Duodenal mucosa (tissue), 2 donors: ENCODE results near the gene TUT7.

Experiments used
- H3K27ac ChIP-seq: one replicate; pipeline ENCODE4 v1.7.0; 2013; ENCODE audit warnings: low read depth, low read length
- H3K27me3 ChIP-seq, 2 donors: one replicate each; pipeline ENCODE4 v1.7.0; 2013; ENCODE audit warnings: low read length in 2 of 2, control low read depth in 1 of 2; ENCODE audit not compliant: insufficient read depth in 2 of 2, control insufficient read depth in 1 of 2
- H3K36me3 ChIP-seq, 2 donors: one replicate each; pipeline ENCODE4 v1.7.0; 2013; ENCODE audit warnings: low read length in 2 of 2, control low read depth in 1 of 2; ENCODE audit not compliant: insufficient read depth in 2 of 2, control insufficient read depth in 1 of 2
- H3K4me1 ChIP-seq, 2 donors: one replicate each; pipeline ENCODE4 v1.7.0; 2013; ENCODE audit warnings: low read length in 2 of 2, control low read depth in 1 of 2; ENCODE audit not compliant: insufficient read depth in 2 of 2, control insufficient read depth in 1 of 2
- H3K4me3 ChIP-seq, 2 donors: one replicate each; pipeline ENCODE4 v1.7.0; 2013; ENCODE audit warnings: low read length in 2 of 2, low read depth in 1 of 2
- H3K9ac ChIP-seq, 2 donors: one replicate each; pipeline ENCODE4 v1.7.0; 2013; ENCODE audit warnings: low read length in 2 of 2, low read depth in 1 of 2
- H3K9me3 ChIP-seq, 2 donors: one replicate each; pipeline ENCODE4 v1.7.0; 2013; ENCODE audit warnings: low read length in 2 of 2, control low read depth in 1 of 2; ENCODE audit not compliant: control insufficient read depth in 1 of 2

Gene TUT7

DNA sequence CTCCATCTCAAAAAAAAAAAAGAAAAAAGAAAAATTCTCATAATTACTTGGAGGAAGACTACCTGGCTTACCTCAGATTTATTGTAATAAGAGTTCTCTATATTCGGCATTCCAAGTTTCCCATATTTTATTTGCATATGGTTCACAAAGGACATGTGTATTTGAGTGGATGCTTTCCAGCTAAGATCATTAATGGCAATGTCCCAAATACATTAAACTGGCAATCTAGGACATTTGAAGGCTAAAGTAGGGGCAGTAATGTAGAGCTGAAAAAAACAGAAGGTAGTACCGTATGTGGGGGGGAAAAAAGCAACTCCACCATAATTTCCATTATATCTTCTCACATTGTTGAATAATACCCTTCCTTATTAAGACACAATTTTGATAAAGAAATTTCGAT lies 4.9 kb downstream of the TUT7 start:
- Histone ChIP-seq H3K4me3 (no peak overlapping the region), H3K4me1 (peaks cover 32 to 34% of the 10 kb centered on the region in 2 donors), H3K27me3 (no peaks in the 10 kb centered on the region), H3K36me3 (peaks cover 23 to 25% of the 10 kb centered on the region in 2 donors), H3K9ac (no peak overlapping the region), H3K27ac (no peak overlapping the region), H3K9me3 (no peaks in the 10 kb centered on the region)

DNA sequence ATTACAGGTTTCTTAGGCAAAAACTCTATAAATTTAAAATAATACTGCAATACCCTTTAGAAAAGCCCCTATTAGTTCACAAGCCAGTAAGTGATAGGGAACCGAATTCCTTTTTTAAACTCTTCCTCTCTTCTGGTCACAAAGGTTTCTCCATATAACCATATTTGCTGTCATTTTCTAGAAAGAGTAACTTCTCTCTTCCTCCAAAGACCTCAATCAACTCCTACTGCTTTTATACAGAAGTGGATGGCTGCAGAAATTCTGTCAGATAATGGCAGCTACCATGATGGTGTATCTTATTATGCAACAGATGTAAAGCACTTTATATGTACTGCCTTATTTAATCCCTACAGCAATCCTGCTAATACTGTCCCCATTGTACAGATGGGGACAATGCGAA lies 6.2 kb downstream of the TUT7 start:
- Histone ChIP-seq H3K4me3 (no peak overlapping the region), H3K27me3 (no peaks in the 10 kb centered on the region), H3K9ac (no peak overlapping the region), H3K36me3 (peaks cover 28 to 32% of the 10 kb centered on the region in 2 donors), H3K9me3 (no peaks in the 10 kb centered on the region), H3K4me1 (peaks cover 32% of the 10 kb centered on the region in 2 donors), H3K27ac (no peak overlapping the region)

DNA sequence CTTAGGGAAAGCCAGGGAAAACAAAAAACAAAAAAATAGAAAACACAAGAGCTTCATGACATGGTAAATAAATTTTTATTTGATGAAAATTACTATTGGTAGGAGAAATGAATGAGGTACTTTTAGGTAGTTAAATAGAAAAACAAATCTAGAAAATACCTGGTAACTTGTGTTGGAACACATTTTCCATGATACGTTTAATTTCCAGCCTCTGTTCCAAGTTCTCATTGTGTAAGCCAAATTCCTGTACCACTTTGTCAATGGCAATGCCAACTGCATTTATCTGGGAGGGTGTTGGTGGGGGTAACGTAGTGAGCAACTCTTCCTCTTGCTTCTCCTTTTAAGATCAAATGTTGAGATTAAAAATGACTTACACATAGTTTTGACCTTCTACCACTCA lies 9.4 kb downstream of the TUT7 start:
- H3K27me3 ChIP-seq = no peaks in the 10 kb centered on the region
- H3K36me3 ChIP-seq = peaks cover 46 to 60% of the 10 kb centered on the region in 2 donors
- no peak overlapping the region for H3K27ac ChIP-seq
- no peaks in the 10 kb centered on the region for H3K9me3 ChIP-seq
- no peak overlapping the region for H3K9ac ChIP-seq
- H3K4me1 ChIP-seq = peaks cover 11 to 16% of the 10 kb centered on the region in 2 donors
- no peak overlapping the region for H3K4me3 ChIP-seq

DNA sequence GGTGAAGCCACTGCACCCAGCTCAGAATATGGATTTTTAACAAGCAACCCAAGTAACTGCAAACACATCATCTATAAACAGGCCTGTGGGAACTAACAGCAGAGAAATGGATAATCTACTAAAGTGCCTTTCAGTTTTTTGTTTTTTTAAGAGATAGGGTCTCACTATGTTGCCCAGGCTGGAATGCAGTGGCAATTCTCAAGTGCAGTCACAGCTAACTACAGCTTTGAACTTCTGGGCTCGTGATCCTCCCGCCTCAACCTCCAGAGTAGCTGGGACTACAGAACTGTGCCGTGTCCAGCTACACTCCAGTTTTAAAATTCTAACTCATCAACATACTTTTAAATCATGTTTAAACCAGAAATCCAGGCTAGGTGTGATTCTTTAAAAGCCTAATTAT lies 11.9 kb downstream of the TUT7 start:
- Histone ChIP-seq H3K27ac (no peak overlapping the region), H3K36me3 (peaks cover 47 to 81% of the 10 kb centered on the region in 2 donors), H3K9me3 (no peaks in the 10 kb centered on the region), H3K4me3 (no peak overlapping the region), H3K9ac (no peak overlapping the region), H3K27me3 (no peaks in the 10 kb centered on the region), H3K4me1 (no peaks in the 10 kb centered on the region)

DNA sequence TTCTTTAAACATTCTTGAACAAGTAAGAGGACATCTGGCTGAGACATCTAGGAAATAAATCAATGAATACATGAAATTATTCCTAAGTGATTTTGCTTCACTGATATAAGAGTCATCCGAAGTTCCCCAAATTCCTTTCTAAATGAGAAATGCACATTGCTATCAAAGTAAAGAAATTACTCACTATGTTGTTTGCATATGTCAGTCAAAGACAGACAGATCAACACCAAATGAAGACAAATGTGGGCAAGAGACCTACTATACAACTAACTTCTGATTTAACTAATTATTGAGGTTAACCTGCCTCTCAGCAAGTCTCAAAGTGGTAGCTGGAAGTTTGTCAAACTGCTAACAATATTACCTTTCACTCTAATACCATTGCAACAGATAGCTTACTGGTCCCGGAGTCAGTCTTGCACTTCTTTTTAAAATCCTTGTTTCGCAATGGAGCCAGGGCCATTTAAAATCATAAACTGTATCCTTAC lies 13.2 kb downstream of the TUT7 start:
- Histone ChIP-seq H3K27me3 (no peaks in the 10 kb centered on the region), H3K4me3 (no peak overlapping the region), H3K9ac (no peak overlapping the region), H3K4me1 (peaks cover 0 to 3% of the 10 kb centered on the region in 2 donors), H3K27ac (no peak overlapping the region), H3K9me3 (no peaks in the 10 kb centered on the region), H3K36me3 (peaks cover 50 to 89% of the 10 kb centered on the region in 2 donors)

GRCh38 chr9:86340356-86341006 lies 13.7 kb downstream of the TUT7 start:
- Histone ChIP-seq H3K4me3 (no peak overlapping the region), H3K9ac (no peak overlapping the region), H3K36me3 (peaks cover 49 to 89% of the 10 kb centered on the region in 2 donors), H3K27ac (no peak overlapping the region), H3K4me1 (peaks cover 0 to 3% of the 10 kb centered on the region in 2 donors), H3K9me3 (no peaks in the 10 kb centered on the region), H3K27me3 (no peaks in the 10 kb centered on the region)

DNA sequence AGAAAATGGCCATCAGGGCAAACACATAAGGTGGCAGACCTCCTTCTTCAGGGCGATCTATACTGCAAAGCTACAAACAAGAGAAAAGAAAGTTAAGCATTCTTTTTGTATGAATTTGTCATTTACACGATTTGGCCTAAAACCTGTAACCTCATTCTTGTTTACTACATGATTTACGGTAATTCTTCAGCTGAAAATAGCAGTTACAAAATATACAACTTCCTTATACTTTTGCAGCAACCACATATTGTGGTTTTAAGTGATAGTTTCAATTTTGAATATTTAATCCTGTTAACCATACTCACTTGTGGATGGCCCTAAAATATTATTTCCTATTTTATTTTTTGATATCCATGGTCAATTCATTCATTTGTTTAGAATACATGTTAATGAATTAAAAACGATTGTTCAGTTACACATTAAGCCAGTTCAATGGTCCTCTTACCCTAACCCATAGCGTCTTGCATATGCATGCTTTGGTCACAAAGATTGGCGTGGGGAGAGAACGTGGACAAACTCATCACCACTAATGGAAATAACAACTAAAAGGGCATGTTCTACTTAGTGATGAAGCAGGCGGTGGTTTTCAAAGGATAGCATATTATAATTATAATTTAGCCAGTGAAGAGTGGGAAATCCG lies 16.6 kb downstream of the TUT7 start:
- H3K27ac ChIP-seq = no peak overlapping the region
- H3K27me3 ChIP-seq = no peaks in the 10 kb centered on the region
- peaks cover 0 to 3% of the 10 kb centered on the region in 2 donors for H3K4me1 ChIP-seq
- no peak overlapping the region for H3K4me3 ChIP-seq
- no peak overlapping the region for H3K9ac ChIP-seq
- peaks cover 52 to 86% of the 10 kb centered on the region in 2 donors for H3K36me3 ChIP-seq
- H3K9me3 ChIP-seq = no peaks in the 10 kb centered on the region

GRCh38 chr9:86336058-86336457 lies 18.2 kb downstream of the TUT7 start:
- no peak overlapping the region for H3K9ac ChIP-seq
- no peaks in the 10 kb centered on the region for H3K9me3 ChIP-seq
- no peak overlapping the region for H3K27ac ChIP-seq
- H3K27me3 ChIP-seq = no peaks in the 10 kb centered on the region
- H3K4me1 ChIP-seq = peaks cover 0 to 3% of the 10 kb centered on the region in 2 donors
- no peak overlapping the region for H3K4me3 ChIP-seq
- peaks cover 42 to 81% of the 10 kb centered on the region in 2 donors for H3K36me3 ChIP-seq

GRCh38 chr9:86333651-86334050 lies 20.6 kb downstream of the TUT7 start:
- Histone ChIP-seq H3K4me1 (peaks cover 0 to 3% of the 10 kb centered on the region in 2 donors), H3K36me3 (peaks cover 35 to 76% of the 10 kb centered on the region in 2 donors), H3K27ac (no peak overlapping the region), H3K9ac (no peak overlapping the region), H3K4me3 (no peak overlapping the region), H3K27me3 (no peaks in the 10 kb centered on the region), H3K9me3 (no peaks in the 10 kb centered on the region)

DNA sequence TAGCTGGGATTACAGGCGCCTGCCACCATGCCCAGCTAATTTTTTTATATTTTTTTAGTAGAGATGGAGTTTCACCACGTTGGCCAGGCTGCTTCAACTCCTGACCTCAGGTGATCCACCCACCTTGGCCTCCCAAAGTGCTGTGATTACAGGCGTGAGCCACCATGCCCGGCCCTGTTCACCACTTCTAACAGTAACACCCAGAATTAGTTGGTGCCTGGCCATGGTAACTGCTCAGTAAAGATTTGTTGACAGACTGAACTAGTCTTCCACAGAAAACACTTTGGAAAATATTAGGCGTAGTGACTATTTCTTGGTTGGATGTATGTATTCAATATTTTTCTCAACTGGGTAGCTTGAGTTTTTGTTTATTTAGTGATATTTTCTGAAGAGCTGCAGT lies 24.0 kb downstream of the TUT7 start:
- Histone ChIP-seq H3K36me3 (peaks cover 39 to 75% of the 10 kb centered on the region in 2 donors), H3K4me3 (no peak overlapping the region), H3K9ac (no peak overlapping the region), H3K27ac (no peak overlapping the region), H3K27me3 (no peaks in the 10 kb centered on the region), H3K9me3 (no peaks in the 10 kb centered on the region), H3K4me1 (no peaks in the 10 kb centered on the region)
